OCI-LY1 (cell line): ENCODE measurements around the gene SYCN.

Experiments
- H2AFZ ChIP-seq: fragments of 200-600 bp; sonication (generic), shearing (Covaris generic); 2 replicates; pipeline ENCODE4 v1.6.0; 2014; ENCODE audit warnings: antibody characterized with exemption, mild to moderate bottlenecking, low read length
- H3F3A ChIP-seq: fragments of 200-600 bp; sonication (generic), shearing (Covaris generic); 2 replicates; pipeline ENCODE4 v1.6.0; 2014; ENCODE audit warnings: mild to moderate bottlenecking, antibody characterized with exemption, low read length, moderate library complexity; ENCODE audit not compliant: insufficient read depth
- H3K27ac ChIP-seq: fragments of 200-600 bp; sonication (generic); 2 replicates; pipeline ENCODE4 v1.5.1; 2014; ENCODE audit warnings: low read length, mixed run types, mild to moderate bottlenecking, low read depth; ENCODE audit not compliant: poor library complexity, severe bottlenecking
- H3K27me3 ChIP-seq: fragments of 200-600 bp; sonication (generic); 2 replicates; pipeline ENCODE4 v1.6.0; 2014; ENCODE audit warnings: antibody characterized with exemption, mild to moderate bottlenecking, low read length, moderate library complexity; ENCODE audit not compliant: insufficient read depth
- H3K36me3 ChIP-seq: fragments of 200-600 bp; sonication (generic); 2 replicates; pipeline ENCODE4 v1.6.1; 2014; ENCODE audit warnings: mild to moderate bottlenecking, antibody characterized with exemption, low read length, moderate library complexity, mixed read lengths; ENCODE audit not compliant: insufficient read depth
- H3K4me1 ChIP-seq: fragments of 200-600 bp; sonication (generic); 2 replicates; pipeline ENCODE4 v1.5.1; 2014; ENCODE audit warnings: mild to moderate bottlenecking, low read length, moderate library complexity; ENCODE audit not compliant: insufficient read depth, severe bottlenecking
- H3K4me2 ChIP-seq: fragments of 200-600 bp; sonication (generic), shearing (Covaris generic); 2 replicates; pipeline ENCODE4 v1.6.1; 2014; ENCODE audit warnings: low read length
- H3K4me3 ChIP-seq: fragments of 200-600 bp; sonication (generic); 2 replicates; pipeline ENCODE4 v1.5.1; 2014; ENCODE audit warnings: low read length, low read depth, mild to moderate bottlenecking, mixed read lengths; ENCODE audit not compliant: poor library complexity, severe bottlenecking
- H3K79me2 ChIP-seq: fragments of 200-600 bp; shearing (Covaris generic); 2 replicates; pipeline ENCODE4 v1.6.1; 2016; ENCODE audit warnings: mixed run types, low read length, mixed read lengths; ENCODE audit not compliant: insufficient read depth
- H3K9ac ChIP-seq: fragments of 200-600 bp; sonication (generic), shearing (Covaris generic); 2 replicates; pipeline ENCODE4 v1.6.1; 2014; ENCODE audit warnings: mild to moderate bottlenecking, low read length, mixed read lengths
- H3K9me2 ChIP-seq: fragments of 200-600 bp; sonication (generic), shearing (Covaris generic); 2 replicates; pipeline ENCODE4 v1.6.1; 2014; ENCODE audit warnings: low read depth, mild to moderate bottlenecking, low read length, mixed read lengths
- H3K9me3 ChIP-seq: fragments of 200-600 bp; shearing (Covaris generic); 2 replicates; pipeline ENCODE4 v1.6.1; 2014; ENCODE audit warnings: low read length, mixed read lengths
- H4K20me1 ChIP-seq: fragments of 200-600 bp; sonication (generic), shearing (Covaris generic); 2 replicates; pipeline ENCODE4 v1.6.0; 2016; ENCODE audit warnings: mild to moderate bottlenecking, low read length; ENCODE audit not compliant: insufficient read depth
- EZH2 ChIP-seq: fragments of 200-600 bp; sonication (generic), shearing (Covaris generic); IDR thresholded peaks from 2 replicates; pipeline ENCODE4 v1.8.0; 2017; ENCODE audit warnings: borderline replicate concordance, mixed run types, mild to moderate bottlenecking, antibody characterized with exemption, low read length, moderate library complexity, mixed read lengths
- TF ChIP-seq, protein P1 (sequence below): fragments of 200-600 bp; sonication (generic), shearing (Covaris generic); IDR thresholded peaks from 2 replicates; pipeline ENCODE4 v1.5.1; 2017; ENCODE audit warnings: mild to moderate bottlenecking, antibody characterized with exemption, low read length, moderate library complexity, mixed read lengths

The SYCN gene

DNA sequence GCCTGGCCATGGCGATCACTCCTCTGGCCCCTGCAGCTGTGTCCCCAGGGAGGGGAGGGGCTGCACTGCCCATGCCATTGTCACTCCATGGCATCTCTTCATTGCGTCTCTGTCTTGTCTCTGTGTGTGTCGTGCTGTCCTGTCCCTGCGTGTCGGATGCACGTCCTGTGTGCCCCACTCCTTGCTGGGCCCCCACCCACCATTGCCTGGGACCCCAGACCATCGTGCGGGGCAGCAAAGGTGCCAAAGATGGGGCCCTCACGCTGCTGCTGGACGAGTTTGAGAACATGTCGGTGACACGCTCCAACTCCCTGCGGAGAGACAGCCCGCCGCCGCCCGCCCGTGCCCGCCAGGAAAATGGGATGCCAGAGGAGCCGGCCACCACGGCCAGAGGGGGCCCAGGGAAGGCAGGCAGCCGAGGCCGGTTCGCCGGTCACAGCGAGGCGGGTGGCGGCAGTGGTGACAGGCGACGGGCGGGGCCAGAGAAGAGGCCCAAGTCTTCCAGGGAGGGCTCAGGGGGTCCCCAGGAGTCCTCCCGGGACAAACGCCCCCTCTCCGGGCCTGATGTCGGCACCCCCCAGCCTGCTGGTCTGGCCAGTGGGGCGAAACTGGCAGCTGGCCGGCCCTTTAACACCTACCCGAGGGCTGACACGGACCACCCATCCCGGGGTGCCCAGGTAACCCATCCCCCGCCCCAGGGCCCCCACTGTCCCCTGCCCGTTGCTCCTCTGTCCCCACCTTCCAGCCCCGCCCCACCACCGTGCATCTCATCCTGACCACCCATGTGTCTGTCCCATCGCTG, 31.2 kb downstream of the SYCN start:
- H3K4me2 ChIP-seq: no peak overlapping the region
- no peak overlapping the region for H2AFZ ChIP-seq
- no peaks in the 10 kb centered on the region for H3K36me3 ChIP-seq
- H3K27me3 ChIP-seq: no peaks in the 10 kb centered on the region
- no peaks in the 10 kb centered on the region for H3K4me1 ChIP-seq
- no peaks in the 10 kb centered on the region for H3K79me2 ChIP-seq
- no peak overlapping the region for H3K4me3 ChIP-seq
- no peaks in the 10 kb centered on the region for H3K9me3 ChIP-seq
- no peaks in the 10 kb centered on the region for H3F3A ChIP-seq
- TF ChIP-seq, protein P1, sequence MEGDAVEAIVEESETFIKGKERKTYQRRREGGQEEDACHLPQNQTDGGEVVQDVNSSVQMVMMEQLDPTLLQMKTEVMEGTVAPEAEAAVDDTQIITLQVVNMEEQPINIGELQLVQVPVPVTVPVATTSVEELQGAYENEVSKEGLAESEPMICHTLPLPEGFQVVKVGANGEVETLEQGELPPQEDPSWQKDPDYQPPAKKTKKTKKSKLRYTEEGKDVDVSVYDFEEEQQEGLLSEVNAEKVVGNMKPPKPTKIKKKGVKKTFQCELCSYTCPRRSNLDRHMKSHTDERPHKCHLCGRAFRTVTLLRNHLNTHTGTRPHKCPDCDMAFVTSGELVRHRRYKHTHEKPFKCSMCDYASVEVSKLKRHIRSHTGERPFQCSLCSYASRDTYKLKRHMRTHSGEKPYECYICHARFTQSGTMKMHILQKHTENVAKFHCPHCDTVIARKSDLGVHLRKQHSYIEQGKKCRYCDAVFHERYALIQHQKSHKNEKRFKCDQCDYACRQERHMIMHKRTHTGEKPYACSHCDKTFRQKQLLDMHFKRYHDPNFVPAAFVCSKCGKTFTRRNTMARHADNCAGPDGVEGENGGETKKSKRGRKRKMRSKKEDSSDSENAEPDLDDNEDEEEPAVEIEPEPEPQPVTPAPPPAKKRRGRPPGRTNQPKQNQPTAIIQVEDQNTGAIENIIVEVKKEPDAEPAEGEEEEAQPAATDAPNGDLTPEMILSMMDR: no peak
- TF ChIP-seq EZH2: no peak
- H3K9me2 ChIP-seq: no peaks in the 10 kb centered on the region
- H4K20me1 ChIP-seq: no peaks in the 10 kb centered on the region
- H3K9ac ChIP-seq: no peak overlapping the region
- H3K27ac ChIP-seq: no peak overlapping the region

DNA sequence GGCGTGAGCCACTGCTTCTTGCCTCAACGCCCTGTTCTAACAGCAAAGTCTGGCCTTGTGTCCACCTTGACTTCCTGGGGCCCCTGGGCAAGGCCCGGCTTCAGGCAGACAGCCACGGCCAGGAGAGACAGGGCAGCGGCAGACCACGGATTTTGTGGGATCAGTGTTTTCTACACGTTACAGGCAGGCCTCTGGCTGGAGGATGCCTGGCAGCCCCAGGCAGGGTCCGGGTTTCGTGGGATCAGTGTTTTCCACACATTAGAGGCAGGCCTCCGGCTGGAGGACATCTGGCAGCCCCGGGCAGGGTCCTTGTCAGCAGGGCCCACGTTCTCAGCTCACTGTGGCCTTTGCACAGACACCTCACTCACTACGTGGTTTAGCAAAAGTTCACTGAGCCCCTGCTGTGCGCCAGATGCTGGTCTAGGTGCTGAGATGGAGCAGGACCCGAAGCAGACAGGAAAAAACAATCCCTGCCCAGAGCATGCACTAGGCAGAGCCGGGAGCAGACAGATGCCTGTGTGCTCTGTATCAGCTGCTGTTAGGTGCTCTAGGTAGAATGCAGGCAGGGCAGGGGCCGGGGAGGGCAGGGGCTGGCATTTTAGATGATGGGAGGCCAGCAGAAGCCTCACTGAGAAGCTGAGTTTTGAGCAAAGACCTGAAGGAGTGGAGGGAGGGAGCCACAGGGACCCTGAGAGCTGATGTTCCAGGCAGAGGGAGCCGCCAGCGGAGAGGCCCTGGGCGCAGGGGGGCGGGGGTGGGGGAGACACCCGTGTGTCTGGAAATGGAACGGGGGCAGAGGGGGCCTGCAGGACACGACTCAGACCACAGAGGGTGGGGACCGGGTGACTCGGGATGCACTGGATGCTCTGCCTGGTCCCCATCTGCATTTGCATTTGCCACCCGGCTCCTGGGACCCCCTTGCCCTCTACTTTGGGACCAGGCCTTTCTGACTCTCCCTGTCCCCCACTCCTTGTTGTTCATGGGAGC, 32.3 kb downstream of the SYCN start:
- Histone ChIP-seq H3K4me2 (no peak overlapping the region), H3K27me3 (no peaks in the 10 kb centered on the region), H3K27ac (no peak overlapping the region), H3F3A (no peaks in the 10 kb centered on the region), H3K9me2 (no peaks in the 10 kb centered on the region), H3K9ac (no peak overlapping the region), H3K4me3 (no peak overlapping the region), H2AFZ (no peak overlapping the region), H3K79me2 (no peaks in the 10 kb centered on the region), H3K36me3 (no peaks in the 10 kb centered on the region), H3K9me3 (no peaks in the 10 kb centered on the region), H3K4me1 (no peaks in the 10 kb centered on the region), H4K20me1 (no peaks in the 10 kb centered on the region)
- TF ChIP-seq EZH2: no peak
- TF ChIP-seq, protein P1: no peak

DNA sequence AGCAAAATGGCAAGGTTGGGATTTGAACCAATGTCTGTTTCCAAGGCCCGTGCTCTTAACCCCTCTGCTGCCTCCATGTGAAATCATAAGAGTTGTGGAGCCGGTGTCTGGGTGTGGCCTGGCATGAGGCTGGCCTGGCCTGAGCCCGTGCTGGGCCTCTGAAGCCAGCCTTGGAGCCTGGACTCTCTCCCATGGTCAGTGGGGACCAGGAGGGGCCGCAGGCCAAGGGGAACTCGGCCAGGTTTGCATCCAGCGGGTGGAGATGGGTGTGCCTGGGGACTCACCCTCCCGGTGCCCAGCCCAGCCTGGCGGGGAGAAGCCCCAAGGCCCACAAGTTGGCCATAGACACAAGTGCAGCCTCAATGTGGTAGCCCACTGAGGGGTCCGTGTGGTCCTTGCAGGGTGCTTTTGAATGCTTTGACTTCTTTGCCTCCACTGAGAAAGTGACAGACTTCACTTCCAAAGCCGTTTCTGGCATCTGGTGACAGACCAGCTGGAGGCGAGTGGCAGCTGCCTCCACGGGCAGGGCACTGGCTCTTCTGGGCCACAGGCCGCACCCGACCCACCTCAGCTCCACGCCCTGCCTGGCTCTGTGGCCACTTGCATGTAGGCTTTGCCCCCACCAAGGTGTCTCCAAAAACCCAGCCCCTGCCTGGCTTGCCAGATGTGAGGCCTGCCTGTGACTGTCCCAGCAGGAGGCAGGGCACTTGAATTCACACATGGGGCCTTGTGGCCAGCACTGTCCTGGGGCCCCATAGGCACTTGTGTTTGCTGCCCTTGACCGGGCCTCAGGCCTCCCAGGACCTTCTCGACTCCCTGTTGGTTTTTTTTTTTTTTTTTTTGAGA, 33.5 kb downstream of the SYCN start:
- Histone ChIP-seq H3K4me2 (no peak overlapping the region), H3F3A (no peaks in the 10 kb centered on the region), H3K9me2 (no peaks in the 10 kb centered on the region), H3K36me3 (no peaks in the 10 kb centered on the region), H3K27ac (no peak overlapping the region), H3K9me3 (no peaks in the 10 kb centered on the region), H3K4me1 (no peaks in the 10 kb centered on the region), H3K79me2 (no peaks in the 10 kb centered on the region), H3K4me3 (no peak overlapping the region), H2AFZ (no peak overlapping the region), H3K27me3 (no peaks in the 10 kb centered on the region), H4K20me1 (no peaks in the 10 kb centered on the region), H3K9ac (no peak overlapping the region)
- no peak for TF ChIP-seq EZH2
- TF ChIP-seq, protein P1: no peak
